RWPE2 (cell line): ENCODE data around the gene KAZN.

Experiments
- ATAC-seq: fragments of 200-7000 bp; cut with Tn5 transposase; 3 replicates; pipeline ENCODE4 v1.9.1; 2021; ENCODE audit warnings: low read depth
- DNase-seq: peaks from one replicate; pipeline ENCODE4 v3.0.0-alpha.2; 2020; ENCODE audit warnings: low spot score
- H3K27ac ChIP-seq: fragments of 450-650 bp; 2 replicates; pipeline ENCODE4 v1.5.1; 2017; ENCODE audit warnings: mild to moderate bottlenecking; ENCODE audit not compliant: poor library complexity, severe bottlenecking
- H3K27me3 ChIP-seq: fragments of 250-450 bp; sonication (Bioruptor Pico); 2 replicates; pipeline ENCODE4 v1.5.1; 2021; ENCODE audit warnings: mild to moderate bottlenecking, moderate library complexity; ENCODE audit not compliant: insufficient read depth, poor library complexity, severe bottlenecking
- H3K36me3 ChIP-seq: fragments of 250-450 bp; sonication (Bioruptor Pico); 2 replicates; pipeline ENCODE4 v1.5.1; 2020; ENCODE audit warnings: low read depth, mild to moderate bottlenecking, moderate library complexity
- H3K4me1 ChIP-seq: fragments of 250-450 bp; sonication (Bioruptor Pico); 2 replicates; pipeline ENCODE4 v1.5.1; 2021; ENCODE audit warnings: mild to moderate bottlenecking, moderate library complexity; ENCODE audit not compliant: insufficient read depth, poor library complexity, severe bottlenecking
- H3K4me3 ChIP-seq: fragments of 250-450 bp; sonication (Bioruptor Pico); 2 replicates; pipeline ENCODE4 v1.5.1; 2021; ENCODE audit warnings: mild to moderate bottlenecking, moderate library complexity; ENCODE audit not compliant: severe bottlenecking
- H3K9me3 ChIP-seq: fragments of 250-450 bp; sonication (Bioruptor Pico); 2 replicates; pipeline ENCODE4 v1.5.1; 2021; ENCODE audit warnings: mild to moderate bottlenecking, moderate library complexity; ENCODE audit not compliant: severe bottlenecking
- TF ChIP-seq, protein P1 (sequence below): fragments of 450-650 bp; IDR thresholded peaks from one replicate; pipeline ENCODE4 v1.5.1; 2017; ENCODE audit warnings: mild to moderate bottlenecking, moderate library complexity; ENCODE audit not compliant: poor library complexity, severe bottlenecking

KAZN gene

DNA sequence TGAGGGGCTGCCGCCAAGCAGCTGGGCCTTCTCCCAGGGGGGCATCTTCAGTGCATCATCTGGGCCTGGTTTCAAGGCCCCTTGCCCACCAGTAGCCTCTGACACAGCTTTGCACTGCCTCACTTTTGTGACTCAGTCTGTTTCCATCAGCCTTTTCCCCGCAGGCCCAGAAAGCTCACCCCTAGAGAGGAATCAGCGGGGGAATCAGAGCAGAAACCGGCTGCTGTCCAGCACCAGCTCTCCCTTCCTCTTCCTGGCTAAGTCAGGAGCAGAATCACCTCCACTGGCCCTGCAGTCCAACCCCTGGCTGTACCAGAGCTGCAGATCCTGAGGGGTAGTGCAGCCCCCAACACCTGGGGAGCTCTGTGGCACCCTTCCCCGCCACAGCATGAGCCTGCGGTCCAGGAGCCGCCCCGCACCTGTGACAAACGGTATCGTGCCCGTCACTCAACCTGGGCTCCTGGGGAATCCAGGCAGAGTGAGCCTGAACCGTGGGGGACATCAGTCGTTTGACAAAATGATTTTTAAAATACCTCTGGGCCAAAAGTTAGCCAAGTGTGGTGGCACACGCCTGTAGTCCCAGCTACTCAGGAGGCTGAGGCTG is 471.8 kb downstream of the KAZN start:
- DNase-seq (no peak), ATAC-seq (no peak)
- Histone ChIP-seq H3K36me3 (no peaks in the 10 kb centered on the region), H3K9me3 (no peaks in the 10 kb centered on the region), H3K27ac (no peak overlapping the region), H3K4me1 (no peaks in the 10 kb centered on the region), H3K4me3 (no peak overlapping the region), H3K27me3 (no peaks in the 10 kb centered on the region)
- TF ChIP-seq, protein P1, sequence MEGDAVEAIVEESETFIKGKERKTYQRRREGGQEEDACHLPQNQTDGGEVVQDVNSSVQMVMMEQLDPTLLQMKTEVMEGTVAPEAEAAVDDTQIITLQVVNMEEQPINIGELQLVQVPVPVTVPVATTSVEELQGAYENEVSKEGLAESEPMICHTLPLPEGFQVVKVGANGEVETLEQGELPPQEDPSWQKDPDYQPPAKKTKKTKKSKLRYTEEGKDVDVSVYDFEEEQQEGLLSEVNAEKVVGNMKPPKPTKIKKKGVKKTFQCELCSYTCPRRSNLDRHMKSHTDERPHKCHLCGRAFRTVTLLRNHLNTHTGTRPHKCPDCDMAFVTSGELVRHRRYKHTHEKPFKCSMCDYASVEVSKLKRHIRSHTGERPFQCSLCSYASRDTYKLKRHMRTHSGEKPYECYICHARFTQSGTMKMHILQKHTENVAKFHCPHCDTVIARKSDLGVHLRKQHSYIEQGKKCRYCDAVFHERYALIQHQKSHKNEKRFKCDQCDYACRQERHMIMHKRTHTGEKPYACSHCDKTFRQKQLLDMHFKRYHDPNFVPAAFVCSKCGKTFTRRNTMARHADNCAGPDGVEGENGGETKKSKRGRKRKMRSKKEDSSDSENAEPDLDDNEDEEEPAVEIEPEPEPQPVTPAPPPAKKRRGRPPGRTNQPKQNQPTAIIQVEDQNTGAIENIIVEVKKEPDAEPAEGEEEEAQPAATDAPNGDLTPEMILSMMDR: no peak

DNA sequence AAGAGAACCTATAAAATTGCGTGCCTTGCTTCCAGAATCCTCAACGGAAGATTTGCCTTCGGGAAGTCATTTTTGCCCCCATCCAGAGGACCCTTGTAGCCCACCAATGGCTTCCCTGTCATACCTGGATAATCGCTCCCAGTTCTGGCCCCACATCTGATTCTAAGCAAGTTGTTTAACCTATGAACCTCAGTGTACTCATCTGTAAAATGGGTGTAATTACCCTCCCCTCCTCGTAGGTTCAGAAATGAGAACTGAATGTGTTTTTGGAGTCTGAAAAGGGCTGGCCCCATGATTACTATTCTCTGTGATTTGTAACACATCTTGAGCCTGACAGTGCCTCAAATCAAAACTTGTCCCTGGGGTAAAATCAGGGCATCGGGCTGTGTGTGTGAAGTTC is 473.5 kb downstream of the KAZN start:
- no peaks in the 10 kb centered on the region for H3K27me3 ChIP-seq
- TF ChIP-seq, protein P1: no peak
- H3K36me3 ChIP-seq: no peaks in the 10 kb centered on the region
- H3K27ac ChIP-seq: no peak overlapping the region
- no peaks in the 10 kb centered on the region for H3K4me1 ChIP-seq
- H3K9me3 ChIP-seq: no peaks in the 10 kb centered on the region
- no peak overlapping the region for H3K4me3 ChIP-seq
- ATAC-seq (no peak), DNase-seq (no peak)

DNA sequence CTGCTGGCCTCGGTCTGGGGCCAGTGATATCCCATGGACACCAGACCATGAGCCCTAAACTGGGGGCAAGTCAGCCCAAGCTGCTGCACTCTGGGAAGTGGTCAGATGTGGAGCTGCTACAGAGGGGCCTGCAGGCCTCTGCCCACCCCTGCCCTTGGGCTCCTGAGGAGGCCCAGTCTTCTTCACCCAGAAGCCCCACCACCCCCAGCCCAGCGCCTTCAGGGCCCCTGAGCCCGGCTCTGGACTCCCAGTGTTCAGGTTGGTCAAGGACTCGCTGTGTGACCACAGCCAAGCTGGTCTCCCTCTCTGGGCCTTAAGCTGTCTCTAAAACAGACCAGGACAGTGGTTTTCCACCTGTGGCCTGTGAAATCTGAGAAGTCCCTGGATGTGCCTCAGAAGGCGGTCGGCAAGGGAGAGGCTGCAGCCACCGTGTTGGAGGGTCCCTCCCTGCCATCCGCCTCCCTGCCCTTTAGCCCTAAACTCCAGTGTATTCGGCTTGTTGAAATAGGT is 475.4 kb downstream of the KAZN start:
- H3K9me3 ChIP-seq: no peaks in the 10 kb centered on the region
- H3K4me1 ChIP-seq: no peaks in the 10 kb centered on the region
- no peaks in the 10 kb centered on the region for H3K27me3 ChIP-seq
- no peak overlapping the region for H3K4me3 ChIP-seq
- TF ChIP-seq, protein P1: no peak
- no peaks in the 10 kb centered on the region for H3K36me3 ChIP-seq
- DNase-seq: no peak
- ATAC-seq: no peak
- no peak overlapping the region for H3K27ac ChIP-seq

DNA sequence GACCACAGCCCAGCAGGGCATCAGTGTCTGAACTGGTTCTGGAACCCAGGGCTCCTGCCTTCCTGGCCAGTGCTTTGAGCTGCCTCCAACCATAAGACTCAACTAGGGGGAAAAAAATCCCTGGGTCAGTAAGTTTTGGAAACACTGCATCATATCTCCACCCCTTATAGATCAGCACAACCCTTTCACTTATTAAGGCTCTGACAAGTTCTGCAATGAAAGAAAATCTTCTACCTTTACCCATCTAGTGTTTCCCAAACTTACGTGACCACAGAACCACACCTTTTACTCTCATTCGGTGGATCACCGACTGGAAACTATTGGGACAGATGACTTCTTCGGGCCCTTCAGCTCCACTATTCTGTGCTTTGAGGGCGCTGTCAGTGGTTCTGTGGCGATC is 476.7 kb downstream of the KAZN start:
- Histone ChIP-seq H3K27me3 (no peaks in the 10 kb centered on the region), H3K4me3 (no peak overlapping the region), H3K27ac (no peak overlapping the region), H3K4me1 (no peaks in the 10 kb centered on the region), H3K9me3 (no peaks in the 10 kb centered on the region), H3K36me3 (no peaks in the 10 kb centered on the region)
- TF ChIP-seq, protein P1: no peak
- ATAC-seq (no peak), DNase-seq (no peak)

DNA sequence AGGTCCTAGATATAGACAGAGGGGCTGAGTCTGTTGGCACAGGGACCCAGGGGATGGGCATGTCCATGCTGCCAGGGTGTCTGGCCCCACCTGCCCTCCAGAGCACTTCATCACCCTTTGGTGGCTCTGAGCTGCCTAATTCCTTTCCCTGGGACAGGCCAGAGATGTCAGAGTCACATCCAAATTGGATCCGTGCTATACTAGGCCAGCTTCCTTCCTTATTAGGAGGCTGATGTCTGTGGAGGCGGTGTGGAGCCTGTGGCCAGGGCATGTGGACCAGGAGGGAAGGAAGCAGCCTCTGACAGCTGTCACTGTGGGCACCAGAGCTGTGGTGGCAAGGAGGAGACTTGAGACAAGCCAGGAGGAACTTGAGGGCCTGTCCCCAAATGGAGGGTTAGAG is 477.3 kb downstream of the KAZN start:
- no peak overlapping the region for H3K27ac ChIP-seq
- TF ChIP-seq, protein P1: no peak
- no peaks in the 10 kb centered on the region for H3K4me1 ChIP-seq
- no peaks in the 10 kb centered on the region for H3K9me3 ChIP-seq
- no peak overlapping the region for H3K4me3 ChIP-seq
- ATAC-seq: peak; percentile 19; the same call in 1 of the 3 replicates
- DNase-seq: no peak
- H3K27me3 ChIP-seq: no peaks in the 10 kb centered on the region
- no peaks in the 10 kb centered on the region for H3K36me3 ChIP-seq
